Neutrophil (primary cell): ENCODE data around the gene DENND6A.
A peak's percentile ranks its signal among the peaks of the same experiment; 100 is the strongest.

ENCODE experiments used
- H3K27ac ChIP-seq: fragments of 200-600 bp; sonication (generic); 2 replicates; pipeline ENCODE4 v1.5.1; 2016; ENCODE audit warnings: mild to moderate bottlenecking, moderate library complexity
- H3K27me3 ChIP-seq: fragments of 200-600 bp; sonication (generic); 2 replicates; pipeline ENCODE4 v1.6.0; 2016; ENCODE audit warnings: mild to moderate bottlenecking
- H3K36me3 ChIP-seq: fragments of 200-600 bp; sonication (generic); 2 replicates; pipeline ENCODE4 v1.5.1; 2017
- H3K4me1 ChIP-seq, 2 experiments: fragments of 200-600 bp in 1 of 2; sonication (generic) in 1 of 2; 1 replicate in 1 of 2; 2 replicates in 1 of 2; pipeline versions ENCODE4 v1.5.1 to v1.6.1; 2013 to 2016; ENCODE audit warnings: low read depth in 1 of 2, low read length in 1 of 2, mild to moderate bottlenecking in 1 of 2, moderate library complexity in 1 of 2; ENCODE audit not compliant: control insufficient read depth in 1 of 2, insufficient read depth in 1 of 2
- H3K4me3 ChIP-seq, 2 experiments: fragments of 200-600 bp in 1 of 2; sonication (generic) in 1 of 2; 1 replicate in 1 of 2; 2 replicates in 1 of 2; pipeline ENCODE4 v1.5.1; 2013 to 2016; ENCODE audit warnings: low read depth in 1 of 2, low read length in 1 of 2, mild to moderate bottlenecking in 1 of 2, moderate library complexity in 1 of 2
- H3K9me3 ChIP-seq: fragments of 200-600 bp; sonication (generic); 2 replicates; pipeline ENCODE4 v1.5.1; 2016
- TF ChIP-seq, protein P1 (sequence below): fragments of 200-600 bp; sonication (generic); IDR thresholded peaks from 2 replicates; pipeline ENCODE4 v1.5.1; 2016; ENCODE audit warnings: antibody characterized with exemption

DENND6A gene

DNA sequence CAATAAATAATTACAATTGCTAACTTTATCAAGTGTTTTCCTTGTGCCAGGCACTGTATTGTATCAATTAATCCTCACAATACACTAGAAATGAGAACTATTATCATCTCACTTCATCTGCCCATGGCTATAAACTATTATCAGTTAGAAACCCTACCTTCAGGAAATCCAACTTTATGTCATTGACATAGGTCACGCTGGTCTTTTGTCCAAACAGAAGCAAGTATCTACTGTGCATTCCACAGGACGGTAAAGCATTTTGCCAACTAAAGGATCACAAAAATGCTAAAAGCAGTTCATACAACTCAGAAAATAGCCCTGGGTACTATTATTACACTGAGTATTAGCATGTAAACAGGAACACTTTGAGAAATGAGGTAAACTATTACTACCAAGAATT lies 9.6 kb downstream of the DENND6A start:
- H3K27me3 ChIP-seq = no peaks in the 10 kb centered on the region
- H3K9me3 ChIP-seq = no peaks in the 10 kb centered on the region
- H3K4me1 ChIP-seq = peaks cover 19 to 23% of the 10 kb centered on the region in 2 experiments
- TF ChIP-seq, protein P1, sequence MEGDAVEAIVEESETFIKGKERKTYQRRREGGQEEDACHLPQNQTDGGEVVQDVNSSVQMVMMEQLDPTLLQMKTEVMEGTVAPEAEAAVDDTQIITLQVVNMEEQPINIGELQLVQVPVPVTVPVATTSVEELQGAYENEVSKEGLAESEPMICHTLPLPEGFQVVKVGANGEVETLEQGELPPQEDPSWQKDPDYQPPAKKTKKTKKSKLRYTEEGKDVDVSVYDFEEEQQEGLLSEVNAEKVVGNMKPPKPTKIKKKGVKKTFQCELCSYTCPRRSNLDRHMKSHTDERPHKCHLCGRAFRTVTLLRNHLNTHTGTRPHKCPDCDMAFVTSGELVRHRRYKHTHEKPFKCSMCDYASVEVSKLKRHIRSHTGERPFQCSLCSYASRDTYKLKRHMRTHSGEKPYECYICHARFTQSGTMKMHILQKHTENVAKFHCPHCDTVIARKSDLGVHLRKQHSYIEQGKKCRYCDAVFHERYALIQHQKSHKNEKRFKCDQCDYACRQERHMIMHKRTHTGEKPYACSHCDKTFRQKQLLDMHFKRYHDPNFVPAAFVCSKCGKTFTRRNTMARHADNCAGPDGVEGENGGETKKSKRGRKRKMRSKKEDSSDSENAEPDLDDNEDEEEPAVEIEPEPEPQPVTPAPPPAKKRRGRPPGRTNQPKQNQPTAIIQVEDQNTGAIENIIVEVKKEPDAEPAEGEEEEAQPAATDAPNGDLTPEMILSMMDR = no peak
- no peak overlapping the region for H3K4me3 ChIP-seq
- peak overlapping the region; percentile 23 for H3K27ac ChIP-seq
- no peaks in the 10 kb centered on the region for H3K36me3 ChIP-seq

- H3K36me3 ChIP-seq = no peaks in the 10 kb centered on the region
- TF ChIP-seq, protein P1 = no peak
- H3K4me3 ChIP-seq = no peak overlapping the region
- H3K27ac ChIP-seq = no peak overlapping the region
- H3K9me3 ChIP-seq = no peaks in the 10 kb centered on the region
- no peaks in the 10 kb centered on the region for H3K27me3 ChIP-seq
- peaks cover 19 to 23% of the 10 kb centered on the region in 2 experiments for H3K4me1 ChIP-seq
Observed at GRCh38 chr3:57682284-57682683, 10.6 kb downstream of the DENND6A start.

GRCh38 chr3:57681691-57682090 lies 11.2 kb downstream of the DENND6A start:
- Histone ChIP-seq H3K36me3 (no peaks in the 10 kb centered on the region), H3K27ac (no peak overlapping the region), H3K4me3 (no peak overlapping the region), H3K27me3 (no peaks in the 10 kb centered on the region), H3K9me3 (no peaks in the 10 kb centered on the region), H3K4me1 (peaks cover 19 to 23% of the 10 kb centered on the region in 2 experiments)
- TF ChIP-seq, protein P1 = no peak

DNA sequence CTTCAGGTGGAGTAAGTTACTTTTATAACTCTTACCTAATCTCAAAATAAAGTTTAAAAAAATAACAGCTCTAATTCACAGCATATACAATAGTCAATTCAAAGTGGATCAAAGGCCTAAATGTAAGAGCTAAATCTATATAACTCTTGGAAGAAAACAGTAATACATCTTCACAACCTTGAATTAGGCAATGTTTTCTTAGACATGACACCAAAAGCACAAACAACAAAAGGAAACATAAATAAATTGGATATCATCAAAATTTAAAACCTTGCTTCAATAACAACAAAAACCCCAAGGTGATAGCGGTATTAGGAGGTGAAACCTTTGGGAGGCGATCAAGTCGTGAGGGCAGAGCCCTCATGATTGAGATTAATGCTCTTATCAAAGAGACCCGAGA lies 12.8 kb downstream of the DENND6A start:
- H3K9me3 ChIP-seq = no peaks in the 10 kb centered on the region
- peaks cover 23 to 25% of the 10 kb centered on the region in 2 experiments for H3K4me1 ChIP-seq
- no peaks in the 10 kb centered on the region for H3K27me3 ChIP-seq
- H3K27ac ChIP-seq = no peak overlapping the region
- H3K36me3 ChIP-seq = no peaks in the 10 kb centered on the region
- TF ChIP-seq, protein P1 = no peak
- H3K4me3 ChIP-seq = no peak overlapping the region

GRCh38 chr3:57675530-57675929 lies 17.3 kb downstream of the DENND6A start:
- Histone ChIP-seq H3K27me3 (no peaks in the 10 kb centered on the region), H3K4me1 (peaks cover 24 to 26% of the 10 kb centered on the region in 2 experiments), H3K4me3 (no peak overlapping the region), H3K36me3 (no peaks in the 10 kb centered on the region), H3K27ac (no peak overlapping the region), H3K9me3 (no peaks in the 10 kb centered on the region)
- TF ChIP-seq, protein P1 = no peak

- Histone ChIP-seq H3K27ac (peak overlapping the region; percentile 90), H3K27me3 (no peaks in the 10 kb centered on the region), H3K9me3 (no peaks in the 10 kb centered on the region), H3K36me3 (peaks cover 11% of the 10 kb centered on the region), H3K4me3 (no peak overlapping the region), H3K4me1 (peaks cover 19 to 22% of the 10 kb centered on the region in 2 experiments)
- TF ChIP-seq, protein P1 = no peak
Observed at GRCh38 chr3:57673156-57673555, 19.7 kb downstream of the DENND6A start.
